ENCODE results near the gene C6orf132. TPM values are rescaled to one million over a fixed set of nuclear protein-coding genes. Genes with fewer than 3 reads are reported as not detected.
"Not testable (repeated sequence)": the region's sequence is repeated elsewhere in the genome, so short reads cannot be mapped to it uniquely, and the experiment has no call there.

C6orf132 gene
- polyA plus RNA-seq, 3 donors from 2014 or later: 0.06 to 0.10 TPM; not detected in 1

DNA sequence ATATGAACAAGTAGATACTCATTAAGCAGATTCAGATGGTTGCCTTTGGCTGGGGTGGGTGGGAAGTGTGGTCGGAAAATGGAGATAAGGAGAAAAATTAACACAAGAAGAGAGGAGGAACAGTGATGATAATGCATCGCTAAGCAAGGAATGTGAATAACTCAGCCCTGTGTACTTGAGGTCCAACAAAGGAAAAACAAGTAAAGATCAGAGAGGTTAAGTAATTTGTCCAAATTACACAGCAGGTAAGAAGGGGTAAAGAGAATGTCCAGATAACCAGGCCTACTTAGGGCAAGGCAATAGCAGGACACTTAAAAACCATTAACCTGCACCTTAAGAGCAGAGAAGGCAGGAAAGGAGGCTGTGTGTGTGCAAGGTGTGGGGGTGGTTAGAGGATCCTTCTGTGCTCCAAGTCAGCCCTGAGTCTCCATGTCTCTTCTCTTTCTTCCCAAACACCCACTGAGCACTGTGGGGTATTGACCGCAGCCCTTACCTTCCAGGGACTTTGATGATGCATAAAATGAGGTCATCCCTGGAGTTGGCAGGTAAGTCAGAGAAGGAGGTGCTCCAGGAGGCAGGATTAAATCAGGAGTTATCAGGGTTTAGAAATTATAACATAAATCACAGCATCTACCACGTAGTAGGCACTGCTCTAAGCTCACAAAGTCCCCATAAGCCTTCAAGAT is 10.3 kb upstream of the C6orf132 start:
- not testable (repeated sequence) for H3K9me3 Mint-ChIP-seq; H3K27me3 Mint-ChIP-seq (ENCODE audit: low read depth in 3 of 3); H3K27ac Mint-ChIP-seq; DNase-seq; H3K4me3 Mint-ChIP-seq; H3K36me3 Mint-ChIP-seq; H3K4me1 Mint-ChIP-seq

DNA sequence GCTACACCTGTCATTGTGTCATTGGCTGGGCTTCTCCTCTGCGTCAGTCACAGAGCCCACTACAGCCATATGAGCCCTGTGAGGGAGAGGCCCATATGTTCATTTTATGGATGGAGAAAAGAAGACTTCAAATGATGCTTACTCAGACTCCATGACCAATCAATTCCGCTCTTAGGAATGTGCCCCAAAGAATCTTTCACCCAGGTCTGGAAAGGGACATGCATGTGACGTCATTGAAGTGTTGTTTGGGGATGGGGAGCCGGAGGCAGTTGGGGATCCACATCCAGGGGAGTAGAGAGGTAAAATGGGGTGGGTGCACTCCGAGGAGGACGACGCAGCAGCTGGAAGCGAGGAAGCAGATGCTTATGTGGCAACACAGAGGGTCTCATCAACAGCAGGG is 9.6 kb upstream of the C6orf132 start:
- Mint-ChIP-seq H3K9me3 (no peaks in the 10 kb centered on the region), H3K27ac (no peak overlapping the region), H3K27me3 (ENCODE audit: low read depth in 3 of 3) (peaks cover 0 to 5% (median 2%) of the 10 kb centered on the region in 3 donors), H3K4me1 (no peaks in the 10 kb centered on the region), H3K36me3 (no peaks in the 10 kb centered on the region), H3K4me3 (no peak overlapping the region)
- DNase-seq: no peak

DNA sequence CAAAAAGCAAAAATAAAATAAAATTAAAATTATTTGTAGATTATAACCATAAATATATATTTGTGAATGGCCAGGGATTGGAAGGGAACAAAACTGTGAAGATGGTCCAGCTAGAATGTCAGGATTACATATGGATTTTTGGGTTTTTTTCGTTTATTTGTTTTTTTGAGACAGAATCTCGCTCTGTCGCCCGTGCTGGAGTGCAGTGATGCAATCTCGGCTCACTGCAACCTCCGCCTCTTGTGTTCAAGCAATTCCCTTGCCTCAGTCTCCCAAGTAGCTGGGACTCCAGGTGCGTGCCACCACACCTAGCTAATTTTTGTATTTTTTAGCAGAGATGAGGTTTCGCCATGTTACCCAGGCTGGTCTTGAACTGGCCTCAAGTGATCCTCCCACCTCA is 7.8 kb upstream of the C6orf132 start:
- H3K27ac Mint-ChIP-seq: no peak overlapping the region
- H3K27me3 Mint-ChIP-seq (ENCODE audit: low read depth in 3 of 3): peaks cover 2 to 7% (median 2%) of the 10 kb centered on the region in 3 donors
- no peaks in the 10 kb centered on the region for H3K4me1 Mint-ChIP-seq
- H3K9me3 Mint-ChIP-seq: no peaks in the 10 kb centered on the region
- no peak for DNase-seq
- H3K4me3 Mint-ChIP-seq: no peak overlapping the region
- H3K36me3 Mint-ChIP-seq: no peaks in the 10 kb centered on the region

DNA sequence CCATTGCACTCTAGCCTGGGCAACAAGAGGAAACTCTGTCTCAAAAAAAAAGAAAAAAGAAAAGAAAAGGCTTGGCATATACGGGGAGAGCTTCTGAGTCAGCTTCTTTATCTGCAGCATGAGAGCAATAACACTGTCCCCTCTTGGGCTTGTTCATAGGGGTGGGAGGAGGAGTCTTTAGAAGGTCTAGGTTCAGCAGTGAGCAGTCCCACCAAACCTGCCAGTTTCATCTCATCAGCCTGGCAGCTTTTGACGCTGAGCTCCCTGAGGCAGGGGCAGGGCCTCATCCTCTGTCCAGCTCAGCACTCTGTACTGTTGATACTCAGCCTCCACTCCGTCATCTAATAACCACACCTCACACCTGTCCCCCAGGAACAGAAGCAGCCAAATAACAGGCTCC is 5.6 kb upstream of the C6orf132 start:
- peaks cover 2 to 20% (median 6%) of the 10 kb centered on the region in 3 donors for H3K27me3 Mint-ChIP-seq (ENCODE audit: low read depth in 3 of 3)
- H3K36me3 Mint-ChIP-seq: peaks cover 0 to 4% (median 0%) of the 10 kb centered on the region in 3 donors
- no peak overlapping the region for H3K4me3 Mint-ChIP-seq
- no peak overlapping the region for H3K27ac Mint-ChIP-seq
- H3K9me3 Mint-ChIP-seq: no peaks in the 10 kb centered on the region
- DNase-seq: no peak
- H3K4me1 Mint-ChIP-seq: no peaks in the 10 kb centered on the region

DNA sequence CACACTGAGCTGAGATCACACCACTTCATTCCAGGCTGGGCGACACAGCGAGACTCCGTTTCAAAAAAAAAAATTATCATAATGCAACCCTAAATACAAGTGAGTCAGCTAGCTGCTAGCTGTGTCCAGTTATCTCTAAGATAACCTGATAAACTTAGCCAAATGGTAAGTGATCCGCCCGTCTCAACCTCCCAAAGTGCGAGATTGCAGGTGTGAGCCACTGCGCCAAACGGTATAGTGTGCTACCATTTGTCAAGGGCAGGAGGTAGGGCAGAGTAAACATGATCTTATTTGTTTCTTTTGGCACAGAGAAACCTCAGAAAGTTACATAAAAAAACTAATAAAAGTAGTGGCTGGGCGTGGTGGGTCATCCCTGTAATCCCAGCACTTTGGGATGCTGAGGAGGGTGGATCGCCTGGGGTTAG is 4.7 kb upstream of the C6orf132 start:
- Mint-ChIP-seq H3K9me3 (no peaks in the 10 kb centered on the region), H3K4me1 (peaks cover 0 to 3% of the 10 kb centered on the region in 2 donors), H3K36me3 (peaks cover 0 to 4% (median 0%) of the 10 kb centered on the region in 3 donors), H3K27ac (no peak overlapping the region), H3K27me3 (ENCODE audit: low read depth in 3 of 3) (peaks cover 5 to 24% (median 9%) of the 10 kb centered on the region in 3 donors), H3K4me3 (no peak overlapping the region)
- no peak for DNase-seq

DNA sequence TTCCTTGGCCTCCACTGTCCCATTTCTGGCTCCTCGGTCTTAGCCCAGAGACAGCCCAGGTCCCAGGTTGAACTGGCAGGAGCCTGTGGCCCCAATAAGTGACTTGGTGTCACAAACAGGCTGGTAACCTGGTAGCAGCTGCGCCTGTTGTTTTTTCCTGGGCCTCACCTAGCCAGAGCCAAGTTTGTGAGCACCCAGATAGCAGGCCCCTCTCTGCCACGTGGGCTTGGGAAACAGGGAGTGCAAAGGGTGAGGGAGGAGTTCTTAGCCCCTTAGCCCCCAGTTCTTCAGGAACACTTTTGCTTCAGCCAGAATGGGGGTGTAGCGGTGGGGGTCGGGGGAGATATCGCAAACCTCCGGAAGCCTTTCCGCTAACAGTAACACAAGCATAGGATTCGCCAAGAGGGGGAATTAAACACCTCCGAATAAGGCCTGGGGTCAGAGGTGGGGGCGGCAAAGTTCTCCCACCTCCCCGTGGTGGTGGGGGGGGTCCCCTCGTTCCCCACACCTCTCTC is 760 bp downstream of the C6orf132 start:
- Mint-ChIP-seq H3K9me3 (no peaks in the 10 kb centered on the region), H3K27ac (no peak overlapping the region), H3K36me3 (peaks cover 0 to 4% (median 0%) of the 10 kb centered on the region in 3 donors), H3K4me1 (peaks cover 0 to 6% of the 10 kb centered on the region in 2 donors), H3K27me3 (ENCODE audit: low read depth in 3 of 3) (peaks cover 7 to 19% (median 8%) of the 10 kb centered on the region in 3 donors), H3K4me3 (no peak overlapping the region)
- DNase-seq: no peak

DNA sequence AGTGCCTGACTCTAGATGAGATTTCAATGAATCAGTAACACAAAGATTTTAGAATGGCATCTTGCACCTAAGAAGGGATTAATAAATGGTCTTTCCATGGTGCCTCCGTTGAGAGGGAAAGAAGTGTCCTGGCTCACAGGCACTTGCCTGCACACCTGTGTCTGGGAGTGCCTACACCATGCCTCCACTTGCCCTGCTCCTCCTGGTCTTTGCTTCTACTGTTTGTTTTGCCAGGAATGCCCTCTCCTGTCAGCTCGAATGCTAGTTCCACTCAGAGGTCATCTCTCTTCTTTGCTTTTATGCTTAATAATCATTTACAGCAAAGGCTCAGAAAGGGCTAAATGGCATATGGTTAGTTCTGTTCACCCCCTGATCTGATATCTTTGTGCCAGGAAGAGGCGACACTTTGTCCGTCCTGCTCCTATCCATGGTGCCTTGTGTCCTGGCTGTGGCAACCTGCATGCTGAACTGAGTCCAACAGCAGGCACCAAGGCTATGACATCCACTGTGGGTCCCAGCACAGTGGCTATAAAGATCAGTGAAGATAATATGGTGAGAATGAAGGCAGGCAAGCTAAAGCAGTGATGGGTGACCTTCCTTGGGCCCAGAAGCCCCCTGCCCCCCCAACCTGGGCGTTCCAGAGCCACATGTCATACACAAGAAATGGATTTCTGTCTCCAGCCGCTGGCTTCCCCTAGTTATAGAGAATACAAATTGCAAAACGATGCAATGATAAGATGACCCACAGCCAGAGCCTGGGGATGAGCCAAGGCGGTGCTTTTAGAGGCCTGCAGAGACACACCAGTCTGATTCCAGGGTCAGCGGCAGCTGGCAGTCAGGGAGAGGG is 1.4 kb downstream of the C6orf132 start:
- H3K9me3 Mint-ChIP-seq: no peaks in the 10 kb centered on the region
- H3K36me3 Mint-ChIP-seq: peaks cover 0 to 4% (median 0%) of the 10 kb centered on the region in 3 donors
- no peak overlapping the region for H3K27ac Mint-ChIP-seq
- peak overlapping the region in 1 of 5 donors; percentile 33 for H3K4me3 Mint-ChIP-seq
- peaks cover 0 to 6% of the 10 kb centered on the region in 2 donors for H3K4me1 Mint-ChIP-seq
- DNase-seq: no peak
- peaks cover 7 to 19% (median 8%) of the 10 kb centered on the region in 3 donors for H3K27me3 Mint-ChIP-seq (ENCODE audit: low read depth in 3 of 3)

DNA sequence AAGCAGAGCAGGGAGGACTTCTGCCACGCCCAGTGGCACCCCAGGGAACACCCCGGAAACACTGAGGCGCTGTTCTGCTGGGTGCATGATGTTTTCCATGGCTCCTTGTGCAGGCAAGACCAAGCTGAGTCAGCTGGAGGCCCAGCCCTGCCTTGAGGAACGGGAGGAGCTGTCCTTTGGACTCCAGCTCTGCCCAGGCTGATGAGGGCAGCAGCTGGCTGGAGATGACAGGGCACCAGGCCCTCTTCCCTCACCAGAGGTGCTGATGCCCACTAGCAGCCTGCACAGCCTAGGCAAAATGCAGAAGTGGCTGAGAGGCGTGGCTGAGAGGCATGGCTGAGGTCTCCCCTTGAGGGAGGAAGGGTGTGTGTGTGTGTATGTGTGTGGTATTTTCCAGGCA is 2.4 kb downstream of the C6orf132 start:
- Mint-ChIP-seq H3K4me3 (no peak overlapping the region), H3K27ac (no peak overlapping the region), H3K27me3 (ENCODE audit: low read depth in 3 of 3) (peaks cover 6 to 18% (median 7%) of the 10 kb centered on the region in 3 donors), H3K36me3 (peaks cover 0 to 4% (median 0%) of the 10 kb centered on the region in 3 donors), H3K4me1 (peaks cover 0 to 6% of the 10 kb centered on the region in 2 donors), H3K9me3 (no peaks in the 10 kb centered on the region)
- DNase-seq: no peak

DNA sequence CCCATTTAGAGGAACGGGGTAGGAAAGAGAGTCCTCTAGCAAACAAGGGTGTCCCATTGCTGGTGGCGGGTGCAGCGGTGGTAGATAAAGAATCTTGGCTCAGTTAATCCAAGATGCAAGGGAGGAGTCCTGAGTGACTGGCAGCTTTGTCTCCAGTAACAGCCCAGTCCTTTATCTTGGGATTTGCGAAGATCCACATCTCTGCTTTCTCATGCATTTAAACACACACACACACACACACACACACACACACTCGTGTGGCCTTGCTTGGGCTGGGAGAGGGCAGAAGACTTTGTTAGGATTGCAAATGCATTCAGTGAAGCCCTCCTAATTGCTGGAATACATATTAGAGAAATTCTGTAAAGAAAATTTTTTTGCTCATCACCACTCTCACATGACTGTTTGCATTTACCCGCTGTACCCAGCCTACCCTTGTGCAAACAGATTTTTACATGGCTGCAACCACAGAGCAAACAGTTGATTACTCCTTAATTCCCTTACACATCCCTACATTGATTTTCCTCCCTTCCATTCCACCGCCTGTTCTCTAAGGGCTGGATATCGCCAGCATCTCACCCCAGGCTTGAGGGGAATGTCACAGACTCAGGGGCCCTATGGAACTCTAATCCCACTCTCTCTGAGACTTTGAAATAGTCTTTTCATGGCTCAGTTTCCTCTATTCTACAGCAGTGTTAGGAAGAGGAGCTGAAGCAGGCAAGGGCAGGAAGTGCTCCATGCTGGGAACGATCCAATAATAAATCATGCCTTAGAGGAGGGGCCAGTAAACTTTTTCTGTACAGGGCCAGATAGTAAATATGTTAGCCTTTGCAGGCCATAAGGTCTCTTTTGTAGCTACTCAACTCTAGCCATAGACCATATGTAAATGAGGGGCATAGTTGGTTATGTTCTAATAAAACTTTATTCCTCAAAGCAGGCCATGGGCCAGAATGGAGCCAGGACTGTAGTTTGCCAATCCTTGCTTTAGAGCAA is 3.5 kb downstream of the C6orf132 start:
- no peak for DNase-seq
- Mint-ChIP-seq H3K9me3 (no peaks in the 10 kb centered on the region), H3K27me3 (ENCODE audit: low read depth in 3 of 3) (peaks cover 6 to 13% (median 7%) of the 10 kb centered on the region in 3 donors), H3K4me3 (no peak overlapping the region), H3K27ac (no peak overlapping the region), H3K4me1 (peaks cover 0 to 6% of the 10 kb centered on the region in 2 donors), H3K36me3 (peaks cover 0 to 3% (median 0%) of the 10 kb centered on the region in 3 donors)

DNA sequence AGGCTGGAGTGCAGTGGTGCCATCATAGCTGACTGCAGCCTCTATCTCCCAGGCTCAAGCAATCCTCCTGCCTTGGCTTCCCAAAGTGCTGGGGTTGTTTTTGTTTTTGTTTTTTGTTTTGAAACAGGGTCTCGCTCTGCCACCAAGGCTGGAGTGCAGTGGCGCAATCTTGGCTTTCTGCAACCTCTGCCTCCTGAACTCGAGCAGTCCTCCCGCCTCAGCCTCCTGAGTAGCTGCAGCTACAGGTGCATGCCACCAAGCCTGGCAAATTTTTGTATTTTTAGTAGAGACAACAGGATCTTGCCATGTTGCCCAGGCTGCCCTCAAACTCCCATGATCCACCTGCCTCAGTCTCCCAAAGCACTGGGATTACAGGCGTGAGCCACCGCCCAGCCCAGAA is 4.2 kb downstream of the C6orf132 start:
- Mint-ChIP-seq H3K9me3 (no peaks in the 10 kb centered on the region), H3K4me1 (peaks cover 0 to 6% of the 10 kb centered on the region in 2 donors), H3K4me3 (no peak overlapping the region), H3K27me3 (ENCODE audit: low read depth in 3 of 3) (peaks cover 4 to 6% (median 6%) of the 10 kb centered on the region in 3 donors), H3K36me3 (no peaks in the 10 kb centered on the region), H3K27ac (no peak overlapping the region)
- DNase-seq: no peak

DNA sequence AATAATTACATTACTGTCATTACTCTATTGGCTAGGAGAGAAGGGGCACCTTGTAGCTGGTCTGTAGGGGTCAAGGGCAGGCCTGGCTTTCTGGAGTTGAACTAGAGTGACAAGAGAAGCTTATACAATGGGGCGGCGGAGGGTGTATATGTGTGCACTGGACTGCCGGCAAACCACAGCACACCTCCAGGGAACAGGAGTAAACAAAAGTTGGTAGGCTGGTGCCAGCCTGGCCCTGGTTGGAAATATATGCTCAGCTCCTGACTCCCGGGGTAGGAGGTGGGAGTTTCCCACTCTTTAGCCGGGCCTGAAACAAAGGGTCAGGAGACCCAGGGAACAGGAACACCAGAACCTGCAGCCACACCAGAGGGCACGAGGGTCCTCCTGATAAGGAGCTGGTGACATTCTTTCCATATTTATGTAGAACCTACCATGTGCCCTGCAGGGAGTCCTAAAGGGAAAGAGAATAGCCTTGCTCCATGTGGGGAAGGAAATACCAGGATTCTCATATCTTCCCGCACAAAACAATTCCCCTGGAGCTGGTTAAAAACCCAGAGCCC is 5.1 kb downstream of the C6orf132 start:
- Mint-ChIP-seq H3K4me3 (no peak overlapping the region), H3K27me3 (ENCODE audit: low read depth in 3 of 3) (peaks cover 0 to 3% (median 0%) of the 10 kb centered on the region in 3 donors), H3K9me3 (no peaks in the 10 kb centered on the region), H3K27ac (no peak overlapping the region), H3K4me1 (peaks cover 0 to 2% of the 10 kb centered on the region in 2 donors), H3K36me3 (no peaks in the 10 kb centered on the region)
- DNase-seq: no peak

DNA sequence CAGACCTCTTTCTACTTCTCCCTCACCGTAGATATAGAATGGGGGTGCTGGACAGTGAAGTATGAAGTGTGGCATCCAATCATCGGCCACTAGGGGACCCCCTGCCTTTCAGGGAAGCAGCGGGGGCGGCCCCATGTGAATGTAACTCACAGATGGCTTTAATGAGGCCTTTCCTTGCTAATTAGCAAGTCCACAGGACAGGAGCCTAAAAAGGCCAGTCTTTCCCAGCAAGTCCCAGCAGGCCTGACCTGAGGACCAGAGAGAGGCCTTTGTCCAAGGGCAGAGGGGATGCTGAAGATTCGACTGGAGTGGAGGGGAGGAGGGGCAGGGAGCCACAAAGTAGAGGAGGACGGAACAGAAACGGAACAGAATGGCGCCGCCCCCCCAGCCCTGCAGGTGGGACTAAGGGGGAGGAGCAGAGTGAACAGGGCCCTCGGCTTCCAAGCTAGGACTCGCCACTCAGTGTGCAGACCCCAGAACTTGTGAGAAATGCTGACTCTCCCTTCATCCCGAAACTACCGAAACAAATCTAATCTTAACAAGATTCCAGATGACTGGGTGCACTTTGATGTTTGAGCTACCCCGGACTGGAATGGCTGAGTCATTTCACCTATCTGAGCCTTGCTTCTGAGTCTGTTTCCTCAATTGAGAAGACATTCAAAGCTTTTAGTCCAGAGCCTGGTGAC is 5.8 kb downstream of the C6orf132 start:
- no peaks in the 10 kb centered on the region for H3K9me3 Mint-ChIP-seq
- H3K27ac Mint-ChIP-seq: no peak overlapping the region
- H3K36me3 Mint-ChIP-seq: no peaks in the 10 kb centered on the region
- no peak for DNase-seq
- peaks cover 0 to 3% (median 0%) of the 10 kb centered on the region in 3 donors for H3K27me3 Mint-ChIP-seq (ENCODE audit: low read depth in 3 of 3)
- no peak overlapping the region for H3K4me3 Mint-ChIP-seq
- peaks cover 0 to 2% of the 10 kb centered on the region in 2 donors for H3K4me1 Mint-ChIP-seq
